22Rv1 (cell line): ENCODE results near the gene KRTAP25-1.

Experiments
- ZFX ChIP-seq: fragments of 450-650 bp; IDR thresholded peaks from 2 replicates; pipeline ENCODE4 v1.6.1; 2017; ENCODE audit warnings: antibody characterized with exemption, borderline replicate concordance
- TF ChIP-seq, protein P1 (sequence below): fragments of 450-650 bp; IDR thresholded peaks from 2 replicates; pipeline ENCODE4 v1.5.1; 2017; ENCODE audit warnings: mild to moderate bottlenecking

DNA sequence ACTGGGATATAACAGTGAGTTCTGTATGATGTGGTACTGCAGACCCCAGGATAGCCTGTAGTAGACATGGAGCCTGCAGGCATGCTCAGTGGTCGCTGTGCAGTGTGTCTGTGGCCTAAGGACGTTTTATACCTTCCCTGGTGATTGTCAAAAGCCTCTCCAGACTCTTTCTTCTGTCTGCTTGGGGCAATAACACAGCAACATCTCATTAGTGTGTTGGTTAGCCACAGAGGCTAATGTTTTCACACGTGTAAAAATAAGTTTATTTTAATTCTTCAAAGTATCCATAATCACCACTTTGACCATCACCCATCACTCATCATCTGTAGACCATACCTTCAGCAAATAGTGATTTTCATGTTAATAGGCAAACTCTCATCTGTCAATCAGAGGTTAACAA lies 6.5 kb downstream of the KRTAP25-1 start, which contains the start of gene KRTAP24-1:
- TF ChIP-seq, protein P1, sequence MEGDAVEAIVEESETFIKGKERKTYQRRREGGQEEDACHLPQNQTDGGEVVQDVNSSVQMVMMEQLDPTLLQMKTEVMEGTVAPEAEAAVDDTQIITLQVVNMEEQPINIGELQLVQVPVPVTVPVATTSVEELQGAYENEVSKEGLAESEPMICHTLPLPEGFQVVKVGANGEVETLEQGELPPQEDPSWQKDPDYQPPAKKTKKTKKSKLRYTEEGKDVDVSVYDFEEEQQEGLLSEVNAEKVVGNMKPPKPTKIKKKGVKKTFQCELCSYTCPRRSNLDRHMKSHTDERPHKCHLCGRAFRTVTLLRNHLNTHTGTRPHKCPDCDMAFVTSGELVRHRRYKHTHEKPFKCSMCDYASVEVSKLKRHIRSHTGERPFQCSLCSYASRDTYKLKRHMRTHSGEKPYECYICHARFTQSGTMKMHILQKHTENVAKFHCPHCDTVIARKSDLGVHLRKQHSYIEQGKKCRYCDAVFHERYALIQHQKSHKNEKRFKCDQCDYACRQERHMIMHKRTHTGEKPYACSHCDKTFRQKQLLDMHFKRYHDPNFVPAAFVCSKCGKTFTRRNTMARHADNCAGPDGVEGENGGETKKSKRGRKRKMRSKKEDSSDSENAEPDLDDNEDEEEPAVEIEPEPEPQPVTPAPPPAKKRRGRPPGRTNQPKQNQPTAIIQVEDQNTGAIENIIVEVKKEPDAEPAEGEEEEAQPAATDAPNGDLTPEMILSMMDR, result no peak
- no peak for TF ChIP-seq ZFX
